Thymus (tissue), 11 donors: ENCODE measurements around the gene ZNF318. TPM values are rescaled to one million over a fixed set of nuclear protein-coding genes. Genes with fewer than 3 reads are reported as not detected.

ENCODE experiments used
- DNase-seq, 9 donors: peaks; one replicate each; pipeline ENCODE4 v3.0.0-alpha.2; 2013; ENCODE audit warnings: low spot score in 9 of 9, low read depth in 6 of 9, missing footprints in 1 of 9
- H3K27ac ChIP-seq, 2 donors: one replicate each; pipeline ENCODE4 v1.5.1; 2013; ENCODE audit warnings: control low read depth in 1 of 2, low read depth in 1 of 2, low read length in 1 of 2, mild to moderate bottlenecking in 1 of 2, moderate library complexity in 1 of 2
- H3K27me3 ChIP-seq, 2 donors: one replicate each; pipeline ENCODE4 v1.5.1; 2013; ENCODE audit warnings: low read length in 1 of 2; ENCODE audit not compliant: control insufficient read depth in 2 of 2, insufficient read depth in 1 of 2
- H3K36me3 ChIP-seq, 2 donors: one replicate each; pipeline ENCODE4 v1.5.1; 2013; ENCODE audit warnings: low read length in 1 of 2, mild to moderate bottlenecking in 1 of 2, moderate library complexity in 1 of 2; ENCODE audit not compliant: control insufficient read depth in 2 of 2, insufficient read depth in 2 of 2
- H3K4me1 ChIP-seq, 2 donors: one replicate each; pipeline ENCODE4 v1.5.1; 2013; ENCODE audit warnings: low read length in 2 of 2; ENCODE audit not compliant: control insufficient read depth in 2 of 2, insufficient read depth in 2 of 2
- H3K4me3 ChIP-seq, 2 donors: one replicate each; pipeline ENCODE4 v1.5.1; 2013; ENCODE audit warnings: low read length in 2 of 2, control low read depth in 1 of 2, mild to moderate bottlenecking in 1 of 2
- H3K9me3 ChIP-seq, 2 donors: one replicate each; pipeline ENCODE4 v1.5.1; 2013; ENCODE audit warnings: low read length in 1 of 2, mild to moderate bottlenecking in 1 of 2; ENCODE audit not compliant: control insufficient read depth in 2 of 2, insufficient read depth in 1 of 2
- WGBS: extraction: QIAGEN DNeasy Blood & Tissue Kit; methylation state at CpG from one replicate; pipeline ENCODE4 v1.1.7; 2013; 5-methylcytosine and 5-hydroxymethylcytosine counted together
- polyA plus RNA-seq: library from polyadenylated mRNA; stranded (reverse); fragments of 200-250 nt; gene quantifications from one replicate; pipeline ENCODE4 v1.2.3, GENCODE V29; 2013
- total RNA-seq: library from RNA; stranded (reverse); fragments of 120-200 nt; gene quantifications from one replicate; pipeline ENCODE4 v1.2.4, GENCODE V29; 2013
- donor health status: healthy.

Gene ZNF318
- total and polyA plus RNA-seq, 2 donors, result 8.0 to 9.2 TPM

- Histone ChIP-seq H3K36me3 (no peaks in the 10 kb centered on the region), H3K27me3 (peaks cover 3 to 36% of the 10 kb centered on the region in 2 donors), H3K9me3 (peaks cover 0 to 5% of the 10 kb centered on the region in 2 donors), H3K4me1 (peaks cover 0 to 4% of the 10 kb centered on the region in 2 donors), H3K4me3 (no peak overlapping the region), H3K27ac (no peak overlapping the region)
- DNase-seq, result peak in 1 of 9 donors; percentile 16
These were observed 58.8 kb downstream of the ZNF318 start for GRCh38 chr6:43310624-43311023.

GRCh38 chr6:43310134-43310533, 59.3 kb downstream of the ZNF318 start:
- peaks cover 0 to 5% of the 10 kb centered on the region in 2 donors for H3K9me3 ChIP-seq
- no peak overlapping the region for H3K27ac ChIP-seq
- H3K4me1 ChIP-seq, result peaks cover 0 to 4% of the 10 kb centered on the region in 2 donors
- no peak overlapping the region for H3K4me3 ChIP-seq
- over 99% methylated on average over 2 of the region's 2 CpGs for WGBS
- peaks cover 3 to 36% of the 10 kb centered on the region in 2 donors for H3K27me3 ChIP-seq
- DNase-seq, result no peak
- no peaks in the 10 kb centered on the region for H3K36me3 ChIP-seq

GRCh38 chr6:43308990-43309477, 60.4 kb downstream of the ZNF318 start:
- H3K9me3 ChIP-seq, result peaks cover 0 to 5% of the 10 kb centered on the region in 2 donors
- H3K27me3 ChIP-seq, result peaks cover 3 to 36% of the 10 kb centered on the region in 2 donors
- DNase-seq, result no peak
- H3K36me3 ChIP-seq, result no peaks in the 10 kb centered on the region
- peaks cover 0 to 4% of the 10 kb centered on the region in 2 donors for H3K4me1 ChIP-seq
- 49% methylated on average over 9 of the region's 9 CpGs for WGBS
- H3K27ac ChIP-seq, result no peak overlapping the region
- H3K4me3 ChIP-seq, result no peak overlapping the region

GRCh38 chr6:43308101-43308989, 61.1 kb downstream of the ZNF318 start, which contains the start of gene CRIP3:
Gene CRIP3, minus strand, starts transcription at chr6:43308826. Its CDS starts 34 bp downstream, at chr6:43308792.
- Histone ChIP-seq H3K4me3 (no peak within 1 kb of the TSS), H3K36me3 (no peaks in the 10 kb centered on the region), H3K27me3 (peaks cover 3 to 36% of the 10 kb centered on the region in 2 donors), H3K4me1 (peaks cover 0 to 4% of the 10 kb centered on the region in 2 donors), H3K9me3 (peaks cover 0 to 5% of the 10 kb centered on the region in 2 donors), H3K27ac (no peak within 1 kb of the TSS)
- peak in 2 of 9 donors; percentile 4 to 14 for DNase-seq
- WGBS, result 9% methylated on average over 39 of the region's 39 CpGs

GRCh38 chr6:43307451-43308100, 61.9 kb downstream of the ZNF318 start:
- H3K4me1 ChIP-seq, result peaks cover 0 to 4% of the 10 kb centered on the region in 2 donors
- H3K9me3 ChIP-seq, result peaks cover 0 to 5% of the 10 kb centered on the region in 2 donors
- H3K27ac ChIP-seq, result no peak overlapping the region
- no peaks in the 10 kb centered on the region for H3K36me3 ChIP-seq
- 96% methylated on average over 5 of the region's 5 CpGs for WGBS
- DNase-seq, result no peak
- H3K27me3 ChIP-seq, result peaks cover 3 to 36% of the 10 kb centered on the region in 2 donors
- no peak overlapping the region for H3K4me3 ChIP-seq

GRCh38 chr6:43306086-43306485, 63.4 kb downstream of the ZNF318 start:
- H3K4me1 ChIP-seq, result peaks cover 0 to 4% of the 10 kb centered on the region in 2 donors
- peaks cover 3 to 44% of the 10 kb centered on the region in 2 donors for H3K27me3 ChIP-seq
- no peaks in the 10 kb centered on the region for H3K36me3 ChIP-seq
- H3K4me3 ChIP-seq, result no peak overlapping the region
- H3K9me3 ChIP-seq, result peaks cover 0 to 5% of the 10 kb centered on the region in 2 donors
- no peak overlapping the region for H3K27ac ChIP-seq
- DNase-seq, result no peak
- WGBS, result 93% methylated on average over 7 of the region's 7 CpGs

- WGBS, result 98% methylated on average over 2 of the region's 2 CpGs
- Histone ChIP-seq H3K27me3 (peaks cover 3 to 49% of the 10 kb centered on the region in 2 donors), H3K9me3 (peaks cover 0 to 5% of the 10 kb centered on the region in 2 donors), H3K36me3 (no peaks in the 10 kb centered on the region), H3K27ac (no peak overlapping the region), H3K4me3 (no peak overlapping the region), H3K4me1 (peaks cover 0 to 4% of the 10 kb centered on the region in 2 donors)
- DNase-seq, result no peak
These were observed 64.6 kb downstream of the ZNF318 start for GRCh38 chr6:43304882-43305281.

- 95% methylated on average over 3 of the region's 3 CpGs for WGBS
- H3K27ac ChIP-seq, result no peak overlapping the region
- peaks cover 0 to 5% of the 10 kb centered on the region in 2 donors for H3K9me3 ChIP-seq
- no peak overlapping the region for H3K4me3 ChIP-seq
- peaks cover 0 to 4% of the 10 kb centered on the region in 2 donors for H3K4me1 ChIP-seq
- no peaks in the 10 kb centered on the region for H3K36me3 ChIP-seq
- DNase-seq, result no peak
- H3K27me3 ChIP-seq, result peaks cover 3 to 50% of the 10 kb centered on the region in 2 donors
These were observed 65.1 kb downstream of the ZNF318 start for GRCh38 chr6:43304361-43304760.
